Small intestine (tissue), 7 donors: Measurements from ENCODE around the gene EGF. TPM values are rescaled to one million over a fixed set of nuclear protein-coding genes. Genes with fewer than 3 reads are reported as not detected.

Source experiments
- DNase-seq, 2 donors: peaks; one replicate each; pipeline versions ENCODE4 v3.0.0 to v3.0.0-alpha.2; 2013
- FAIRE-seq: peaks from 2 replicates; lab custom pipeline; 2012; peaks lifted over from hg19 to GRCh38; lab: Jason Lieb, UNC
- H3K27ac ChIP-seq, 3 donors: one replicate each; pipeline ENCODE4 v1.5.1; 2013; ENCODE audit warnings: low read length in 2 of 3, mild to moderate bottlenecking in 2 of 3, control low read depth in 1 of 3, inconsistent platforms in 1 of 3, low read depth in 1 of 3, moderate library complexity in 1 of 3
- H3K27me3 ChIP-seq, 3 donors: one replicate each; pipeline ENCODE4 v1.6.1; 2013; ENCODE audit warnings: low read length in 3 of 3, inconsistent platforms in 1 of 3; ENCODE audit not compliant: control insufficient read depth in 3 of 3, insufficient read depth in 3 of 3
- H3K36me3 ChIP-seq, 3 donors: one replicate each; pipeline ENCODE4 v1.6.1; 2013; ENCODE audit warnings: low read length in 3 of 3, inconsistent platforms in 1 of 3, low read depth in 1 of 3, mild to moderate bottlenecking in 1 of 3, moderate library complexity in 1 of 3; ENCODE audit not compliant: control insufficient read depth in 3 of 3, insufficient read depth in 2 of 3
- H3K4me1 ChIP-seq, 3 donors: one replicate each; pipeline ENCODE4 v1.6.1; 2013; ENCODE audit warnings: low read length in 2 of 3, inconsistent platforms in 1 of 3, low read depth in 1 of 3, mild to moderate bottlenecking in 1 of 3, moderate library complexity in 1 of 3; ENCODE audit not compliant: control insufficient read depth in 3 of 3, insufficient read depth in 2 of 3
- H3K4me3 ChIP-seq, 3 donors: one replicate each; pipeline ENCODE4 v1.5.1; 2013; ENCODE audit warnings: low read length in 3 of 3, control low read depth in 1 of 3, inconsistent platforms in 1 of 3, low read depth in 1 of 3, mild to moderate bottlenecking in 1 of 3, moderate library complexity in 1 of 3
- H3K9me3 ChIP-seq, 2 donors: one replicate each; pipeline ENCODE4 v1.6.1; 2013; ENCODE audit warnings: low read depth in 1 of 2, low read length in 1 of 2; ENCODE audit not compliant: control insufficient read depth in 2 of 2, insufficient read depth in 1 of 2
- WGBS, 3 donors: extraction: QIAGEN DNeasy Blood & Tissue Kit; methylation state at CpG; one replicate each; pipeline ENCODE4 v1.1.7; 2013; 5-methylcytosine and 5-hydroxymethylcytosine counted together
- polyA plus RNA-seq, 4 donors: library from polyadenylated mRNA; stranded (reverse) in 3 of 4; unstranded in 1 of 4; fragments of 200-250 nt in 3 of 4; fragments of 120-200 nt in 1 of 4; gene quantifications; one replicate each; pipeline versions ENCODE4 v1.2.1 to v1.2.3, GENCODE V29; 2013
- donor health status: healthy with polysubstance abuse.
- donor health status: control.
- donor health status: control.
- donor health status: Bipolar disorder and iron deficiency.
- donor health status: healthy.

Gene EGF
- polyA plus RNA-seq, 4 donors = 0.48 to 42.2 TPM; not detected in 2

DNA sequence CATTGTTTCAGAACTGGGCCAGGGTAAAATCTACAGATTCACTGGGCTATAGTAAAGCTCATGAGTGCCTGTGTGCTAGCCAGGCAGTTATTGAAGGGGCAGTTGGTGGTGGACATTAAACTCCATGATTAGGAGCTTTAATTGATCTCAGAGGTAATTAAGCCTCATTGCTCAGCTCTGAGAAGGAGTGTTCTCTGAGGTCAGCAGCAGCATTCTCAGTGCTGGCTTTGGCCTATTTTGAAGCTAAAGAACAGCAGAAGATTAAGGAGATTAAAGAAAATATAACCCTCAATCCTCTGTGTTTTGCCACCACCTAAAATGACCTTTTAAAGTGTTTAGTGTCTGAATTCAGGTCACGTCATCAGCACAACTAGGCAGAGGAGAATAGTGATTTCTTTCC, 42.5 kb downstream of the EGF start:
- WGBS, 3 donors = 88 to 96% (median 94%) methylated on average over 1 of the region's 1 CpG
- no peaks in the 10 kb centered on the region for H3K4me1 ChIP-seq
- FAIRE-seq = no peak
- no peaks in the 10 kb centered on the region for H3K27me3 ChIP-seq
- no peaks in the 10 kb centered on the region for H3K36me3 ChIP-seq
- H3K27ac ChIP-seq = no peak overlapping the region
- H3K9me3 ChIP-seq = no peaks in the 10 kb centered on the region
- no peak for DNase-seq
- no peak overlapping the region for H3K4me3 ChIP-seq

DNA sequence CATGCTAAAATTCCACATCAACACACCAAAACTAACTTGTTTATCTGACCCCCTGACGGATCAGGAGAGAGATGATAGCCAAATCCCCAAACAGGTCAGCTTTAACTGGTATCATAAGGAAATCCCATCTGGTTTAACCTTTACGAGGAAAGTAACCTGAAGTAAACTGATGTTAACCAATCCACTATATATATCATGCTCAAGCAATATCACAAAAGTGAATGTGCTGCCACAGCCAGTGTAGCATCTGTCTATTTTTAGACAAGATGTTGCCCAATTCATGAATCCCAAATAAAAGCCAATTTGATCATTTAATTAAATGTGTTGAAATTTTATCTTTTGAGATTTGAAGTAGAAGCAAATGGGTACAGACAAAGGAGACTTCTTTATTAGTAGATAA, 44.5 kb downstream of the EGF start:
- Histone ChIP-seq H3K9me3 (no peaks in the 10 kb centered on the region), H3K36me3 (no peaks in the 10 kb centered on the region), H3K27me3 (no peaks in the 10 kb centered on the region), H3K4me1 (no peaks in the 10 kb centered on the region), H3K4me3 (no peak overlapping the region), H3K27ac (no peak overlapping the region)
- FAIRE-seq = no peak
- 89 to 91% (median 91%) methylated on average over 2 of the region's 2 CpGs for WGBS, 3 donors
- no peak for DNase-seq

DNA sequence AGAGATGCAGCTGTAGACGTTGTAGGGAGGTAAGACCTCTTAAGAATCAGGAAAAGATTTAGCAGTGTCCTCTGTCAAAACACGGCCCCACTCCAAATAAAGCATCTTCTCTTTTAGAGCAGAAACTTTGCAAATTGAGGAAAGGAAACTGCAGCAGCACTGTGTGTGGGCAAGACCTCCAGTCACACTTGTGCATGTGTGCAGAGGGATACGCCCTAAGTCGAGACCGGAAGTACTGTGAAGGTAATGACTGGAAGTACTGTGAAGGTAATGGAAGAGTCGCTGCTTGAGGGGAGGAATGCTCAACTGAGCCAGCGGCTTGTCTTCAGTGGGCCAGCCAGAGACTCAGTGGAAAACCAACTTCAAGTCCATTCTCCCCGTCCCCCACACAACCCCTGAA, 46.5 kb downstream of the EGF start:
- H3K27ac ChIP-seq = no peak overlapping the region
- DNase-seq (no peak), FAIRE-seq (no peak)
- 87 to 94% (median 91%) methylated on average over 8 of the region's 8 CpGs for WGBS, 3 donors
- no peak overlapping the region for H3K4me3 ChIP-seq
- no peaks in the 10 kb centered on the region for H3K4me1 ChIP-seq
- no peaks in the 10 kb centered on the region for H3K27me3 ChIP-seq
- no peaks in the 10 kb centered on the region for H3K36me3 ChIP-seq
- no peaks in the 10 kb centered on the region for H3K9me3 ChIP-seq

DNA sequence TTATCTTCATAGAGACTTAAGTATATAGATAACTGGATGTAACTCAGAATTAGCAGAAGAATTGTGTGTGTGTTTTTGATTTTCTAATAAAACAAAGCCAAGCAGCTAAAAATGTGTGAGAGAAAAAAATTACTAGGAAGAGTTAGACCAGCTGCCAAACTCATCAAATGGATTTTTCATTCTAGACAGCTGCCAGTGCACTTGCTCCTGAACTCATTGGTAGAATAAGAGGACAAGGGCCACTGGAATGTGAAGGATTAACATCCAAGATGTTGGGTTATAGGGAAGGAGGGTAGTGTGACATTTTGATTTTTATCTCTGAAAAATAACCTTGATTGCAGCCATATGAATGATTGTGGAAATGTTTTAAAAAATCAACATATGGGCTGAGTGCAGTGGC, 49.7 kb downstream of the EGF start:
- DNase-seq (no peak), FAIRE-seq (no peak)
- Histone ChIP-seq H3K9me3 (no peaks in the 10 kb centered on the region), H3K4me1 (no peaks in the 10 kb centered on the region), H3K36me3 (no peaks in the 10 kb centered on the region), H3K27me3 (no peaks in the 10 kb centered on the region), H3K4me3 (no peak overlapping the region), H3K27ac (no peak overlapping the region)

DNA sequence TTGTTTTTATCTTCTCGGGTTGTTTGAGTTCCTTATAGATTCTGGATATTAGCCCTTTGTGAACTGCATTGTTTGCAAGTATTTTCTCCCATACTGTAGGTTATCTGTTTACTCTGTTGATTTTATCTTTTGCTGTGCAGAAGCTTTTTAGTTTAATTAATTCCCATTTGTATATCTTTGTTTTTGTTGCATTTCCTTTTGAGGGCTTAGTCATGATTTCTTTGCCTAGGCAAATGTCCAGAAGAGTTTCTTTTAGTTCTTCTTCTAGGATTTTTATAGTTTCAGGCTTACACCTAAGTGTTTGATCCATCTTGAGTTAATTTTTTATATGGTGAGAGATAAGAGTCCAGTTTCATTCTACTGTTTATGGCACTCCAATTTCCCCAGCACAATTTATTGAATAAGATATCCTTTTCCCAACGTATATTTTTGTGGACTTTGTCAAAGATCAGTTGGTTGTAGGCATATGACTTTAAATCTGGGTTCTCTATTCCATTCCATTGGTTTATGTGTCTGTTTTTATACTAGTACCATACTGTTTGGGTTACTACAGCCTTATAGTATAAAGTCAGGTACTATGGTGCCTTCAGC, 54.3 kb downstream of the EGF start:
- Histone ChIP-seq H3K4me3 (no peak overlapping the region), H3K27ac (no peak overlapping the region), H3K4me1 (no peaks in the 10 kb centered on the region), H3K36me3 (no peaks in the 10 kb centered on the region), H3K27me3 (no peaks in the 10 kb centered on the region), H3K9me3 (no peaks in the 10 kb centered on the region)
- DNase-seq (peak in 1 of 2 donors; percentile 28), FAIRE-seq (no peak)
- WGBS, 3 donors = 10 to 47% (median 23%) methylated on average over 2 of the region's 2 CpGs

DNA sequence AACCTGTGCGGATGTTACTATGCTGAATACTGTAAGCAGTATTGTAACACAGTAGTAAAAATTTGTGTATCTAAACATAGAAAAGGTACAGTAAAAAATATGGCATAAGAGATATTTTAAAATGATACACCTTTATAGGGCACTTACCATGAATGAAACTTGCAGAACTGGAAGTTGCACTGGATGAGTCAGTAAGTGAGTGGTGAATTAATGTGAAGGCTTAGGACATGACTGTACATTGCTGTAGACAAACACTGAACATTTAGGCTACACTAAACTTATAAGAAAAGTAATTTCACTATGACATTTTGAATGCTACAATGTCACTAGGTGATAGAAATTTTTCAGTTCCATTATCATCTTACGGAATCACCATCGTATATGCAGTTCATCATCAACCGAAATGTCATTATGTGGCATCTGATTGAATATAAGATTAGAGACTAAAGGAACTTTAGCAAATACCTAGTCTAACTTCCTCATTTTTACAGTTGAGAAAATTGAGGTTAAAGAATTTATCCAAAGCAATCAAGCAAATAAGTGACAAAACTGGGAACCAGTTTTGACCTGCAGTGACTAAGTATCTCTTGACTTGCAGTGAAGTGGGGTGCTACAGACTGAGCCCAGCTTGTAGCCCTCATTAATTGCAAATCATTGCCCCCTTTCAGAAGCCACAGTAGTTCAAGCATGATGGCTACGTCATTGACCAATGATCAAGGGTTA, 55.3 kb downstream of the EGF start:
- Histone ChIP-seq H3K36me3 (no peaks in the 10 kb centered on the region), H3K27ac (no peak overlapping the region), H3K4me1 (peaks cover 0 to 7% (median 0%) of the 10 kb centered on the region in 3 donors), H3K9me3 (no peaks in the 10 kb centered on the region), H3K4me3 (no peak overlapping the region), H3K27me3 (no peaks in the 10 kb centered on the region)
- FAIRE-seq = no peak
- peak in 1 of 2 donors; percentile 30 for DNase-seq
- 85 to 92% (median 87%) methylated on average over 5 of the region's 5 CpGs for WGBS, 3 donors

DNA sequence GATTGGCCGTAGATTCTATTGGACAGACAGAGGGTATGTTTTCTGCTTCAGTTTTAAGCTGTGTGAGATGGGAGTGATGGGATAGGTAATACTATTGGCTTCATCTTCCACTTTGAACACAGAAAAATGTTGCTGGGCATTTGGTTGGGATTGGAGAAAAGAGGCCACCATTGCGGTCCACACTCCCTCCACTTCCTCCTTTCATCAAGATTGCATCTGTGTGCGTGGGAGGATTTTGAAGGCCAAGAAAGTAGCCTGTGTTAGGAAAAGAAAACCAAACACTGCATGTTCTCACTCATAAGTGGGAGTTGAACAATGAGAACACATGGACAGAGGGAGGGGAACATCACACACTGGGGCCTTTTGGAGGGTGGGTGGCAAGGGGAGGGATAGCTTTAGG, 56.4 kb downstream of the EGF start:
- H3K27ac ChIP-seq = no peak overlapping the region
- DNase-seq (no peak), FAIRE-seq (no peak)
- no peaks in the 10 kb centered on the region for H3K36me3 ChIP-seq
- H3K9me3 ChIP-seq = no peaks in the 10 kb centered on the region
- 87 to 93% (median 89%) methylated on average over 3 of the region's 3 CpGs for WGBS, 3 donors
- peaks cover 0 to 14% (median 0%) of the 10 kb centered on the region in 3 donors for H3K4me1 ChIP-seq
- H3K27me3 ChIP-seq = no peaks in the 10 kb centered on the region
- no peak overlapping the region for H3K4me3 ChIP-seq

DNA sequence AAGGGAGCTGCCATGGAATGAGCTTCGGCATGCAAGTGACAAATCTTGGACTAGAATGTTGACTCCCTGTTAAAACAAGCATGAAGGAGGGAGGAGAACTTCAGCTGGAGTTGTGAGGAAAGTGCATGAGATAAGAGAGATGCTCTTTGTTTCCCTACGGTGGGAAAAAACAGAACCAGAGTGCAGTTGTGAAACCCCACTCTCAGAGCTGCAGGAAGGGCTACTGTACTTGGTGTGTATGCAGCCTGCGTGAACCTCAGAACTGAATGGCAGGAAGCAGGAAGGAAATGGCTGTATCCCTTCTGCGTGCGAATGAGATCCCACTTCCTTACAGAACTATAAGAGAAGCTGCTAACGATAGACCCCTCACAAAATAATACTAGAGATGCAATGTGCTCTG, 57.2 kb downstream of the EGF start:
- no peaks in the 10 kb centered on the region for H3K36me3 ChIP-seq
- H3K4me3 ChIP-seq = no peak overlapping the region
- 49 to 75% (median 67%) methylated on average over 6 of the region's 6 CpGs for WGBS, 3 donors
- DNase-seq = no peak
- H3K9me3 ChIP-seq = no peaks in the 10 kb centered on the region
- H3K27me3 ChIP-seq = no peaks in the 10 kb centered on the region
- FAIRE-seq = no peak
- H3K4me1 ChIP-seq = peaks cover 0 to 14% (median 0%) of the 10 kb centered on the region in 3 donors
- H3K27ac ChIP-seq = no peak overlapping the region
